Measurements from ENCODE around the gene GTSE1.
"Not testable (repeated sequence)": the region's sequence is repeated elsewhere in the genome, so short reads cannot be mapped to it uniquely, and the experiment has no call there.

The GTSE1 gene

GRCh38 chr22:46312056-46312455, 15.4 kb downstream of the GTSE1 start:
- TF ChIP-seq, protein P1, sequence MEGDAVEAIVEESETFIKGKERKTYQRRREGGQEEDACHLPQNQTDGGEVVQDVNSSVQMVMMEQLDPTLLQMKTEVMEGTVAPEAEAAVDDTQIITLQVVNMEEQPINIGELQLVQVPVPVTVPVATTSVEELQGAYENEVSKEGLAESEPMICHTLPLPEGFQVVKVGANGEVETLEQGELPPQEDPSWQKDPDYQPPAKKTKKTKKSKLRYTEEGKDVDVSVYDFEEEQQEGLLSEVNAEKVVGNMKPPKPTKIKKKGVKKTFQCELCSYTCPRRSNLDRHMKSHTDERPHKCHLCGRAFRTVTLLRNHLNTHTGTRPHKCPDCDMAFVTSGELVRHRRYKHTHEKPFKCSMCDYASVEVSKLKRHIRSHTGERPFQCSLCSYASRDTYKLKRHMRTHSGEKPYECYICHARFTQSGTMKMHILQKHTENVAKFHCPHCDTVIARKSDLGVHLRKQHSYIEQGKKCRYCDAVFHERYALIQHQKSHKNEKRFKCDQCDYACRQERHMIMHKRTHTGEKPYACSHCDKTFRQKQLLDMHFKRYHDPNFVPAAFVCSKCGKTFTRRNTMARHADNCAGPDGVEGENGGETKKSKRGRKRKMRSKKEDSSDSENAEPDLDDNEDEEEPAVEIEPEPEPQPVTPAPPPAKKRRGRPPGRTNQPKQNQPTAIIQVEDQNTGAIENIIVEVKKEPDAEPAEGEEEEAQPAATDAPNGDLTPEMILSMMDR (IDR thresholded peaks at IDR 0.05; ENCODE audit: insufficient read depth, missing control alignments), result no peak
- DNase-seq (ENCODE audit: insufficient read length, low spot score), result no peak

GRCh38 chr22:46312848-46313247, 16.2 kb downstream of the GTSE1 start:
- not testable (repeated sequence) for FAIRE-seq; DNase-seq (ENCODE audit: insufficient read length, low spot score)

More at GRCh38 chr22:46312056-46312455, 15.4 kb downstream of the GTSE1 start:
- FAIRE-seq, result no peak

GRCh38 chr22:46315976-46316375, 19.3 kb downstream of the GTSE1 start:
- DNase-seq (ENCODE audit: insufficient read length, low spot score) (no peak), FAIRE-seq (no peak)
- TF ChIP-seq, protein P1 (IDR thresholded peaks at IDR 0.05; ENCODE audit: insufficient read depth, missing control alignments), result no peak

- TF ChIP-seq, protein P1 (IDR thresholded peaks at IDR 0.05; ENCODE audit: insufficient read depth, missing control alignments), result no peak
- FAIRE-seq, result no peak
These were observed 21.0 kb downstream of the GTSE1 start for GRCh38 chr22:46317646-46318045.

DNA sequence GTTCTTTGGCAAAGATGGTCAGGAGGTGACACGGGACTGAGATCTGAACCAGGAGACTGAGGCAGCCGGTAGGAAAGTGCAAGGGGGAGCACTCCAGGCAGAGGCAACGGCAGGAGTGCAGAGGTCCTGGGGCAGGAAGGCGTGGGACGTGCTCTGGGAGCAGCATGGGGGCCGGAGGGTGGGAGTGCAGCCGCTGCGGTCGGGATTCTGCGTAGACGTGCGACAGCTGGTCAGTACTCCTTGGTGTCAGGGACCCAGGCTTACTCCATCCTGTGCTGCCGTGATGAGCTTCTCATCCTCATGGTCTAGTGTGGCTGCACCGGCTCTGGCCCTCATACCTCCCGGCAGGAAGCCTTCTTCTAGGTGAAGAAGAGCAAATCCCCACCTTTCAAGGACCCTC, 21.9 kb downstream of the GTSE1 start:
- FAIRE-seq, result no peak

More at GRCh38 chr22:46317646-46318045, 21.0 kb downstream of the GTSE1 start:
- no peak for DNase-seq (ENCODE audit: insufficient read length, low spot score)

DNA sequence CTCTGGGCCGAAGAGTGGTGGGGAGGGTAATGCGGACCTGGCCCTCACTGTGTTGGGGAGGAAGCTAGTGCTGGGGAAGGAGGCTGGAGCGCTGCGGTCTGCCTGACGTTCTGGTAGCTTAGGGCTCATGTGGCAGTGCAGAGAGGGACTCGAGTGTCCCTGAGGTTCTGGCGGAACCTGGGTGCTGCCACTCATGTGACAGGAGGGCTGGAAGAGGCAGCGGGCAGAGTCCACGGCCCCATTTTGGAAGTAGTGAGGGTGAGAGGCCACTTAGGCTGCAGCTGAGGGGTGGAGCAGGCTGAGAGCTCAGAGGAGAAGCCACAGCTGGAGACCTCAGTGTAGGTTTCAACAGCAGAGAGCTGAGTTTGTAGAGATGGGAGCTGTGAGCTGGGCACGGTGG, 22.6 kb downstream of the GTSE1 start:
- no peak for FAIRE-seq

More for the DNA sequence above, 21.9 kb downstream of the GTSE1 start:
- DNase-seq (ENCODE audit: insufficient read length, low spot score), result no peak
- TF ChIP-seq, protein P1 (IDR thresholded peaks at IDR 0.05; ENCODE audit: insufficient read depth, missing control alignments), result no peak

DNA sequence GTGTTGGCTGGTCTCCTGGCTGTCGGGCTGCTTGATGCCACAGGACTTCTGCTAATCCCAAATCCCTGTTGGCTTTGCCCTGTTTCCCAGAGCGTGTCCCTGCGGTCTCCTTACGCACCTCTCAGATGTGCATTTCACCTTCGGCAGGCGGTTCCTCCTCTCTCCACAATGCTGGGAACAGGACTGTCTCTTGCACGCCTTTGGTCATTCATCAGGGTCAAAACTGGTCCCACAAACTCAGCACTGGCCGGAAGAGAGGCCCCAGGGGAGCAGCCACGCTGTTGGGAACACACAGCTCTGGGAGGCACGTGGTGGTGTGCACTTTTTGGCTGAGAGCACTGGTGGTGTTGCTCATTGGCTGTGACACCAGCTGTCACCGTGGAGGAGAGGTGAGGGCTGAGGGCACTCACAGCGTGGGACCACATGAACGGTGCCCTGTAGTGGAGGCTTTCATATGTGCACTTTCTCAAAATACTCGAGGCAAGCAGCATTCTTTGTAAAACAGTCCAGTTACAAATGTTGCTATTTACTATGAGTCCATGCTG, 23.6 kb downstream of the GTSE1 start:
- FAIRE-seq, result no peak
- TF ChIP-seq, protein P1 (IDR thresholded peaks at IDR 0.05; ENCODE audit: insufficient read depth, missing control alignments), result no peak

More for the DNA sequence above, 22.6 kb downstream of the GTSE1 start:
- DNase-seq (ENCODE audit: insufficient read length, low spot score), result no peak
- TF ChIP-seq, protein P1 (IDR thresholded peaks at IDR 0.05; ENCODE audit: insufficient read depth, missing control alignments), result no peak

More for the DNA sequence above, 23.6 kb downstream of the GTSE1 start:
- DNase-seq (ENCODE audit: insufficient read length, low spot score), result no peak

Data from D721Med (cell line).